HCT116 (cell line): Measurements from ENCODE around the gene PGBD5. TPM values are rescaled to one million over a fixed set of nuclear protein-coding genes. Genes with fewer than 3 reads are reported as not detected.

ENCODE experiments used
- ATAC-seq: fragments of 200-7000 bp; cut with Tn5 transposase; 2 replicates; pipeline ENCODE4 v1.9.1; 2020; ENCODE audit warnings: mild to moderate bottlenecking, moderate library complexity
- BruUV-seq: library from RNA; stranded (reverse); fragments of 400-500 nt; replicated peaks from 2 replicates; lab custom pipeline; 2021; lab: Mats Ljungman, UMichigan
- CTCF ChIA-PET: fragments of 300-600 bp; sonication (Branson Sonifier 250); formaldehyde crosslinking; loops from one replicate; lab custom pipeline; 2021; ENCODE audit warnings: antibody characterized with exemption; lab: Charles Lee
- POLR2A ChIA-PET: fragments of 300-600, 350-600 bp; sonication (Branson Sonifier 250); formaldehyde crosslinking; loops from one replicate; lab custom pipeline; 2021; ENCODE audit warnings: antibody characterized with exemption; lab: Charles Lee
- RAD21 ChIA-PET, 2 experiments: fragments of 300-600 bp; sonication (Branson Sonifier 250); formaldehyde crosslinking; loops; one replicate each; lab custom pipeline; 2023; ENCODE audit warnings: low total read pairs in 2 of 2; ENCODE audit not compliant: uncharacterized antibody in 2 of 2, unreplicated experiment in 2 of 2, low non-redundant PET in 1 of 2; lab: Charles Lee
- DNase-seq: peaks from one replicate; pipeline ENCODE4 v3.0.0-alpha.2; 2010; ENCODE audit warnings: low read depth, low spot score
- H2AFZ ChIP-seq: fragments of 200-600 bp; shearing (Covaris generic), sonication (generic); 2 replicates; pipeline ENCODE4 v1.6.1; 2017; ENCODE audit warnings: low read depth, mixed run types, mixed read lengths, antibody characterized with exemption, low read length; ENCODE audit not compliant: poor library complexity, severe bottlenecking
- H3K27ac ChIP-seq: 2 replicates; pipeline ENCODE4 v1.5.1; 2012; ENCODE audit warnings: low read depth, low read length
- H3K27me3 ChIP-seq: fragments of 200-600 bp; sonication (generic); 2 replicates; pipeline ENCODE4 v1.6.1; 2016; ENCODE audit warnings: mixed run types, low read length, mixed read lengths; ENCODE audit not compliant: insufficient read depth
- H3K36me3 ChIP-seq, 2 experiments: fragments of 200-500 bp in 1 of 2; fragments of 200-600 bp in 1 of 2; sonication (Bioruptor generic) in 1 of 2; sonication (generic) in 1 of 2; 2 replicates each; pipeline versions ENCODE4 v1.5.1 to v1.6.1; 2014 to 2016; ENCODE audit warnings: low read length in 2 of 2, inconsistent platforms in 1 of 2, mixed read lengths in 1 of 2, mixed run types in 1 of 2; ENCODE audit not compliant: insufficient read depth in 2 of 2, control insufficient read depth in 1 of 2
- H3K4me1 ChIP-seq, 2 experiments: fragments of 200-600 bp in 1 of 2; sonication (generic) in 1 of 2; 2 replicates each; pipeline versions ENCODE4 v1.5.1 to v1.6.1; 2012 to 2017; ENCODE audit warnings: low read length in 2 of 2, inconsistent platforms in 1 of 2, mild to moderate bottlenecking in 1 of 2, mixed read lengths in 1 of 2, mixed run types in 1 of 2, moderate library complexity in 1 of 2; ENCODE audit not compliant: insufficient read depth in 2 of 2, control insufficient read depth in 1 of 2
- H3K4me2 ChIP-seq: fragments of 200-600 bp; sonication (generic); 2 replicates; pipeline ENCODE4 v1.6.1; 2017; ENCODE audit warnings: mixed run types, low read length, mixed read lengths
- H3K4me3 ChIP-seq, 2 experiments: fragments of 200-600 bp in 1 of 2; sonication (generic) in 1 of 2; replicated peaks in 1 of 2; 2 replicates each; pipeline ENCODE4 v1.5.1; 2011 to 2016; ENCODE audit warnings: low read length in 2 of 2, control low read depth in 1 of 2, low read depth in 1 of 2, mild to moderate bottlenecking in 1 of 2, mixed read lengths in 1 of 2, mixed run types in 1 of 2
- H3K79me2 ChIP-seq: fragments of 200-600 bp; sonication (generic); 2 replicates; pipeline ENCODE4 v1.6.1; 2017; ENCODE audit warnings: mild to moderate bottlenecking, mixed run types, low read length, moderate library complexity, mixed read lengths; ENCODE audit not compliant: insufficient read depth
- H3K9ac ChIP-seq: fragments of 200-600 bp; sonication (generic); 2 replicates; pipeline ENCODE4 v1.6.1; 2016; ENCODE audit warnings: low read length, mixed read lengths
- H3K9me2 ChIP-seq: fragments of 200-600 bp; sonication (generic), shearing (Covaris generic); 2 replicates; pipeline ENCODE4 v1.6.1; 2017; ENCODE audit warnings: mixed run types, mild to moderate bottlenecking, moderate library complexity; ENCODE audit not compliant: insufficient read depth
- H3K9me3 ChIP-seq, 2 experiments: fragments of 200-500 bp in 1 of 2; fragments of 200-600 bp in 1 of 2; sonication (Bioruptor generic) in 1 of 2; sonication (generic) in 1 of 2; 2 replicates each; pipeline ENCODE4 v1.6.1; 2014 to 2017; ENCODE audit warnings: low read length in 2 of 2, mixed read lengths in 2 of 2, inconsistent platforms in 1 of 2, low read depth in 1 of 2, mild to moderate bottlenecking in 1 of 2, mixed run types in 1 of 2, moderate library complexity in 1 of 2; ENCODE audit not compliant: control insufficient read depth in 1 of 2, insufficient read depth in 1 of 2
- H4K20me1 ChIP-seq: fragments of 200-600 bp; sonication (generic), shearing (Covaris generic); 2 replicates; pipeline ENCODE4 v1.6.1; 2017; ENCODE audit warnings: mixed run types, mild to moderate bottlenecking, moderate library complexity; ENCODE audit not compliant: insufficient read depth
- ATF3 ChIP-seq: IDR thresholded peaks from 2 replicates; pipeline ENCODE4 v1.6.1; 2012
- CBX3 ChIP-seq: IDR thresholded peaks from 2 replicates; pipeline ENCODE4 v1.6.1; 2012; ENCODE audit warnings: low read depth
- CEBPB ChIP-seq: IDR thresholded peaks from 2 replicates; pipeline ENCODE4 v1.6.1; 2012; ENCODE audit warnings: low read depth
- EGR1 ChIP-seq: IDR thresholded peaks from 2 replicates; pipeline ENCODE4 v1.6.1; 2012; ENCODE audit warnings: low read depth
- ELF1 ChIP-seq: IDR thresholded peaks from 2 replicates; pipeline ENCODE4 v1.6.1; 2012; ENCODE audit warnings: low read depth, borderline replicate concordance
- EZH2 ChIP-seq: fragments of 200-600 bp; sonication (generic); IDR thresholded peaks from 2 replicates; pipeline ENCODE4 v1.6.1; 2017; ENCODE audit warnings: antibody characterized with exemption, mixed run types
- EZH2phosphoT487 ChIP-seq: fragments of 200-600 bp; IDR thresholded peaks from 2 replicates; pipeline ENCODE4 v1.6.1; 2018; ENCODE audit warnings: antibody characterized with exemption, borderline replicate concordance
- FOSL1 ChIP-seq: IDR thresholded peaks from 2 replicates; pipeline ENCODE4 v1.6.1; 2012; ENCODE audit warnings: low read depth
- JUND ChIP-seq: IDR thresholded peaks from 2 replicates; pipeline ENCODE4 v1.6.1; 2012
- MAX ChIP-seq: IDR thresholded peaks from 2 replicates; pipeline ENCODE4 v1.6.1; 2012
- POLR2A ChIP-seq: IDR thresholded peaks from 2 replicates; pipeline ENCODE4 v1.7.0; 2011; ENCODE audit warnings: borderline replicate concordance; ENCODE audit not compliant: insufficient read depth, insufficient read length; ENCODE audit errors: extremely low read depth
- RAD21 ChIP-seq: IDR thresholded peaks from 2 replicates; pipeline ENCODE4 v1.6.1; 2012; ENCODE audit warnings: low read depth, mild to moderate bottlenecking
- REST ChIP-seq: IDR thresholded peaks from 2 replicates; pipeline ENCODE4 v1.6.1; 2012; ENCODE audit warnings: low read depth
- SP1 ChIP-seq: IDR thresholded peaks from 2 replicates; pipeline ENCODE4 v1.6.1; 2012; ENCODE audit warnings: low read depth
- SRF ChIP-seq: IDR thresholded peaks from 2 replicates; pipeline ENCODE4 v1.6.1; 2012; ENCODE audit warnings: low read depth
- TCF7L2 ChIP-seq: IDR thresholded peaks from 2 replicates; pipeline ENCODE4 v1.7.0; 2011; ENCODE audit warnings: borderline replicate concordance, inconsistent platforms; ENCODE audit not compliant: insufficient read depth, insufficient read length; ENCODE audit errors: extremely low read depth
- YY1 ChIP-seq: IDR thresholded peaks from 2 replicates; pipeline ENCODE4 v1.6.1; 2011; ENCODE audit warnings: low read length, low read depth, moderate library complexity, mild to moderate bottlenecking; ENCODE audit not compliant: insufficient replicate concordance; ENCODE audit errors: extremely low read depth
- ZFX ChIP-seq: fragments of 450-650 bp; IDR thresholded peaks from 2 replicates; pipeline ENCODE4 v1.6.1; 2017
- intact Hi-C: fragments of 100-400 bp; cut with micrococcal nuclease; formaldehyde crosslinking; loops from 2 replicates; pipeline ENCODE4 v1.10.0; 2022
- total RNA-seq: library from RNA; stranded (reverse); gene quantifications from one replicate; pipeline ENCODE4 v1.2.1, GENCODE V29; 2021; ENCODE audit not compliant: unreplicated experiment

PGBD5 gene
- total RNA-seq, 1 experiment from 2014 or later, result 0.27 TPM

- Histone ChIP-seq H3K4me1 (no peaks in the 10 kb centered on the region), H2AFZ (no peak overlapping the region), H3K9me3 (no peaks in the 10 kb centered on the region), H3K4me2 (no peak overlapping the region), H3K9me2 (no peaks in the 10 kb centered on the region), H3K79me2 (no peaks in the 10 kb centered on the region), H3K9ac (no peak overlapping the region), H3K27ac (no peak overlapping the region), H3K27me3 (no peaks in the 10 kb centered on the region; the same call in 1 of the 2 replicates), H4K20me1 (no peaks in the 10 kb centered on the region), H3K4me3 (no peak overlapping the region), H3K36me3 (no peaks in the 10 kb centered on the region)
- no TSS peak for BruUV-seq
- DNase-seq (no peak), ATAC-seq (no peak)
- ChIA-PET RAD21 (no interaction called here), POLR2A (no interaction called here), CTCF (no interaction called here)
- intact Hi-C loops, result no loop called here
- TF ChIP-seq EZH2, result no peak
Measured at GRCh38 chr1:230335861-230336522, 90.1 kb downstream of the PGBD5 start.

- no peaks in the 10 kb centered on the region; the same call in 1 of the 2 replicates for H3K27me3 ChIP-seq
- intact Hi-C loops, result no loop called here
- no peak overlapping the region for H3K27ac ChIP-seq
- ATAC-seq (no peak), DNase-seq (no peak)
- no peaks in the 10 kb centered on the region for H3K36me3 ChIP-seq
- H3K4me3 ChIP-seq, result no peak overlapping the region
- no peak overlapping the region for H2AFZ ChIP-seq
- POLR2A ChIA-PET, result no interaction called here
- no peaks in the 10 kb centered on the region for H3K79me2 ChIP-seq
- no peaks in the 10 kb centered on the region for H3K9me3 ChIP-seq
- H3K9ac ChIP-seq, result no peak overlapping the region
- H3K9me2 ChIP-seq, result no peaks in the 10 kb centered on the region
- H4K20me1 ChIP-seq, result no peaks in the 10 kb centered on the region
- RAD21 ChIA-PET, result no interaction called here
- CTCF ChIA-PET, result no interaction called here
- BruUV-seq, result no TSS peak
- no peak overlapping the region for H3K4me2 ChIP-seq
- no peaks in the 10 kb centered on the region for H3K4me1 ChIP-seq
- TF ChIP-seq REST (no peak), RAD21 (no peak), CEBPB (no peak), JUND (no peak), EZH2phosphoT487 (no peak), FOSL1 (no peak), EGR1 (no peak), YY1 (no peak), SP1 (no peak), MAX (no peak), CBX3 (no peak), POLR2A (no peak), ZFX (no peak), SRF (no peak), ATF3 (no peak), TCF7L2 (no peak), ELF1 (no peak)
Measured at GRCh38 chr1:230334447-230334837, 91.7 kb downstream of the PGBD5 start.
